HUES6 (cell line): ENCODE results near the gene P2RY11.

ENCODE experiments used
- H3K27ac ChIP-seq: 2 replicates; pipeline ENCODE4 v1.7.0; 2013; ENCODE audit warnings: low read depth, mild to moderate bottlenecking, low read length, inconsistent platforms
- H3K27me3 ChIP-seq: 2 replicates; pipeline ENCODE4 v1.6.1; 2013; ENCODE audit warnings: low read length; ENCODE audit not compliant: control insufficient read depth, insufficient read depth
- H3K36me3 ChIP-seq: 2 replicates; pipeline ENCODE4 v1.6.1; 2013; ENCODE audit warnings: low read length; ENCODE audit not compliant: control insufficient read depth, insufficient read depth
- H3K4me1 ChIP-seq: 2 replicates; pipeline ENCODE4 v1.6.1; 2013; ENCODE audit warnings: low read length; ENCODE audit not compliant: control insufficient read depth, insufficient read depth
- H3K4me3 ChIP-seq: 2 replicates; pipeline ENCODE4 v1.5.1; 2013; ENCODE audit warnings: low read depth, low read length
- H3K9ac ChIP-seq: one replicate; pipeline ENCODE4 v1.6.1; 2013; ENCODE audit warnings: mild to moderate bottlenecking, low read length
- H3K9me3 ChIP-seq: 2 replicates; pipeline ENCODE4 v1.6.1; 2013; ENCODE audit warnings: low read depth, low read length; ENCODE audit not compliant: control insufficient read depth, insufficient read depth

Gene P2RY11

DNA sequence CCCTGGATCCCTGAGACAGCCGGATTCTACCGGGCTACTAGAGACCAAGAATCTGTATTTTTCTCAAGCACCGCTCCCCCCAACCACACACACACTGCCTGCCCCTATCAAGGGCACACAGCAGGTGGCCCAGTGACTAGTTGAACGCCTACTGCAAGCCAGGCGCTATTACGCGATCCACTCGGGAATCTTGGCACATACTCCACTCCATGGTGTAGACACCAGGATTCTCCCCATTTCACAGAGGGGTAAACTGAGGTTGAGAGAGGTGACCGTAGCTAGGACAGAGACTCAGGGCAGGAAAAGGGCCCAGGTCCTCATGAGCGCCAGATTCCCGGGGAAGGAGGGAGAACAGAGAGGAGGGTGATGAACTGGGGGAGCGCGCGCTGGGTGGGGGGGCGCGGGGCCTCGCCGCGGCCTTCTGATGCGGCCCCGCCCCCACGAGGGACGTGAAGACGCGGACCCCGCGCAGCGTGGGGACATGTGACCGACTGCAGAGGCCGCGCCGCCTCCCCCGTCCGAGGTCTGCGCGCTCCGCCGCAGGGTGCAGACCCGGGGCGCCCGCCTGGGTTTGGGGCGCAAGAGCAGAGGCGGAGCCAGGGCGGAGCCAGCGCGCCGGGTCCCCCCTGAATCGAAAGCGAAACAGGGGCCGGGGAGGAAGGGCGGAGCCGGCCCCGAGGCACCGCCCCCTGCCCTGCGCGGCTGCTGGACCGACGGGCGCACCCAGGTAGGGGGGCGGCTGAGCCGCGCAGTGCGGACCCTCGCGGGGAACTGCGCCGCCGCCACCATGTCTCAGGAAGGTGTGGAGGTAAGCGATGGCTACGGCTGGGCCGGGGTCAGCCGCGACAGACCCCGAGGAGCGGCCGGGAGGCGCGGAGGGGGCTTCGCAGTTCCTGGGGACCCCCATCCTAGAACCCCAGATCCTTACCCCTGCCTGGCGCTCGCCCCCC is 25.6 kb upstream of the P2RY11 start, which contains the start of gene SHFL:
Gene SHFL (plus strand): TSS at position 677 of the 950 bp plus-strand sequence. CDS start 111 bp downstream, at position 788.
- no peaks in the 10 kb centered on the region for H3K9me3 ChIP-seq
- peak within 1 kb of the TSS; percentile 50 for H3K9ac ChIP-seq
- peaks cover 39% of the 10 kb centered on the region; the same call in 1 of the 2 replicates for H3K27me3 ChIP-seq
- no peak within 1 kb of the TSS for H3K27ac ChIP-seq
- H3K36me3 ChIP-seq, result peaks cover 3% of the 10 kb centered on the region; the same call in 1 of the 2 replicates
- peak within 1 kb of the TSS; percentile 94 for H3K4me3 ChIP-seq
- no peaks in the 10 kb centered on the region for H3K4me1 ChIP-seq

DNA sequence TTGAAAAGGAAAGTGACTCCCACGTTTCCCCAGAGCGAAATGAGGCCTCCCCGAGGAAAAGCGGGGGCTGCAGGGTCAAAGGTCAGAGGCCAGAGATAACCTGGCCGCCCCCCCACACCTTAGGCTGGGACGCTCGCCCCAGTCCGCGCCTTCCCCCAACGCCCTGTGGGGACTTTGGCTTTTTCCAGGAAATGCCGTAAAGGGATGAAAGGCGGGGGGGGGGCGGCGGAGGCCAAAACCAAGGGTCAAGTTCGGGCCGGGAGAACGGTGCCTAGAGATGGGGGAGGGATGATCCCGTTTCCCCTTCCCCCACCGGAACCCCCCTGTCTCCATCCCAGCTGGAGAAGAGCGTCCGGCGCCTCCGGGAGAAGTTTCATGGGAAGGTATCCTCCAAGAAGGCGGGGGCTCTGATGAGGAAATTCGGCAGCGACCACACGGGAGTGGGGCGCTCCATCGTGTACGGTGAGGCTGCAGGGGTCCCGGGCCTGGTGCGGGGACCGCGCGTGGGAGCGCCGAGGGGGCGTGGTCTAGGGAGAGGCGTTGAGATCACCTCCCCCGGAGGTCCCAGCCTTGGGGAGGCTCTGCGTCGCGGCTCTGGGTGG is 24.8 kb upstream of the P2RY11 start:
- peaks cover 3% of the 10 kb centered on the region; the same call in 1 of the 2 replicates for H3K36me3 ChIP-seq
- H3K27me3 ChIP-seq, result peaks cover 39% of the 10 kb centered on the region; the same call in 1 of the 2 replicates
- H3K9me3 ChIP-seq, result no peaks in the 10 kb centered on the region
- H3K4me3 ChIP-seq, result peak overlapping the region; percentile 94
- no peaks in the 10 kb centered on the region for H3K4me1 ChIP-seq
- peak overlapping the region; percentile 50 for H3K9ac ChIP-seq
- no peak overlapping the region for H3K27ac ChIP-seq

- Histone ChIP-seq H3K9me3 (no peaks in the 10 kb centered on the region), H3K9ac (no peak overlapping the region), H3K4me1 (no peaks in the 10 kb centered on the region), H3K4me3 (peak overlapping the region; percentile 94), H3K36me3 (peaks cover 6% of the 10 kb centered on the region; the same call in 1 of the 2 replicates), H3K27me3 (peaks cover 39% of the 10 kb centered on the region; the same call in 1 of the 2 replicates), H3K27ac (no peak overlapping the region)
These were observed 24.0 kb upstream of the P2RY11 start for GRCh38 chr19:10087296-10088061.

- Histone ChIP-seq H3K9me3 (no peaks in the 10 kb centered on the region), H3K27ac (no peak overlapping the region), H3K4me3 (no peak overlapping the region), H3K27me3 (peaks cover 29% of the 10 kb centered on the region; the same call in 1 of the 2 replicates), H3K9ac (no peak overlapping the region), H3K36me3 (peaks cover 7% of the 10 kb centered on the region; the same call in 1 of the 2 replicates), H3K4me1 (no peaks in the 10 kb centered on the region)
These were observed 22.4 kb upstream of the P2RY11 start for GRCh38 chr19:10088949-10089554.

DNA sequence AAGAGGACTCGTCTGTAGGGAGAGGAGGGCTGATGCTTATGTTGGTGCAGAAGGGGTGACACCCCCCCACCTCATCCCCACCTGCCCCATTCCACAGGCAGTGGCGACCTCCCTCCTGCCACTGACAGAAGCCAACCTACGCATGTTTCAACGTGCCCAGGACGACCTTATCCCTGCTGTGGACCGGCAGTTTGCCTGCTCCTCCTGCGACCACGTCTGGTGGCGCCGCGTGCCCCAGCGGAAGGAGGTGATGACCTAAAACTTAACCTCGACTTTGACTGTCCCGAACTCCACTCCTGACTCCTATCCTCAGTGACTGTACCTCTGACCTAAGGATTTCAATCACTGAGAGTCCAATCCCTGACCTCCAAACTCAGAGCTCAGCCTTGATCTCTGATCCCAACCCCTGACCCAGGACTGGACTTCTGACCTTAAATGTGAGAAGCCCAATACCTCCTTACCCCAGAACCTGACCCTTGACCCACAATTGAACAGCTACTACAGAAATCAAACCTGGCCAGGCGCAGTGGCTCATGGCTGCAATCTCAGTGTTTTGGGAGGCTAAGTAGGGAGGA is 21.6 kb upstream of the P2RY11 start:
- Histone ChIP-seq H3K4me3 (no peak overlapping the region), H3K4me1 (no peaks in the 10 kb centered on the region), H3K9me3 (no peaks in the 10 kb centered on the region), H3K27ac (no peak overlapping the region), H3K36me3 (peaks cover 7% of the 10 kb centered on the region; the same call in 1 of the 2 replicates), H3K27me3 (peaks cover 31% of the 10 kb centered on the region), H3K9ac (no peak overlapping the region)

DNA sequence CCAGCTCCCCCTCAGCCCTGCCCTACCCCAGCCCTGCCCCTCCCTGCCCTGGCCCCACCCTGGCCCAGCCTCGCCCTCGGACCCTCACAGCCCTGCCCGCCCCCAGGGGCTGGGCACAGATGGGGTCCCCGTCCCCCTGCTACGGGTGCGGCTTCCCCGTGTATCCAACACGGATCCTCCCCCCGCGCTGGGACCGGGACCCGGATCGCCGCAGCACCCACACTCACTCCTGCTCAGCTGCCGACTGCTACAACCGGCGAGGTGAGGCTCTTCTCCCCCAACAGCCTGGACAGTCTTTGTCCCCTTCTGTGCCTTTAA is 20.2 kb upstream of the P2RY11 start:
- Histone ChIP-seq H3K4me3 (no peak overlapping the region), H3K27ac (no peak overlapping the region)

GRCh38 chr19:10091895-10092641 is 19.4 kb upstream of the P2RY11 start:
- Histone ChIP-seq H3K9me3 (no peaks in the 10 kb centered on the region), H3K4me3 (no peak overlapping the region), H3K4me1 (peaks cover 4% of the 10 kb centered on the region; the same call in 1 of the 2 replicates), H3K9ac (no peak overlapping the region), H3K27me3 (peaks cover 30% of the 10 kb centered on the region), H3K27ac (no peak overlapping the region), H3K36me3 (peaks cover 7% of the 10 kb centered on the region; the same call in 1 of the 2 replicates)

More for the DNA sequence above, 20.2 kb upstream of the P2RY11 start:
- H3K27me3 ChIP-seq, result peaks cover 28% of the 10 kb centered on the region
- peaks cover 1% of the 10 kb centered on the region; the same call in 1 of the 2 replicates for H3K4me1 ChIP-seq
- peaks cover 7% of the 10 kb centered on the region; the same call in 1 of the 2 replicates for H3K36me3 ChIP-seq
- H3K9ac ChIP-seq, result no peak overlapping the region
- H3K9me3 ChIP-seq, result no peaks in the 10 kb centered on the region

DNA sequence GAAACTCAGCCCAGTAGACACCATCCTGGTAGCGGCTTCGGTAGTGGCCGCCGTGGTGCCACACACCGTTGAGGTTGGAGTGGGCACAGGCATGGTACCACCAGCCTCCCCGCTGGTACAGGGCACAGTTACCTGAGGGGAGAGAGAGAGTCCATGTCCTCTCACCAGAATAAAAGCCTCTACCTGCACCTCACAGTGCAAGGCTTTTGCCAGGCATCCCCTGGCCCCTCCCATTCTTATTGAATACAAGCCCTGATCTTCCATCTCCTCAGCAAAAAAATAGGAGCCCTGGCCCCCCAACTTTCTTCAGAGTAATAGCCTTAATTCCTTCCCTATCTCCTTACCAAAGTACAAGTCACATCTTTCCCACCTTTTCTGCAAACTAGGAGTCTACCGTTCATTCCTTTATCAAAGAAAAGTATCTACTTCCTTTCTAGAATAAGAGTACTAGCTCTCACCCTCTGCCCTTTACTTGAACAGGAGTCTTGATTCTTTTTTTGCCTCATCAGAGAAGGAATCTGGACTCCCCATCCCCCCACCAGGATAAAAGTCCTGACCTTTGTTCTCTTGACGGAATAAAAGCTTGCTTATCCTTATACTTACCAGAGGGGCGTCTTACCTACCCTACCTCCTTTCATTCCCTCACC is 18.7 kb upstream of the P2RY11 start:
- H3K4me3 ChIP-seq, result no peak overlapping the region
- H3K36me3 ChIP-seq, result peaks cover 7% of the 10 kb centered on the region; the same call in 1 of the 2 replicates
- H3K9me3 ChIP-seq, result no peaks in the 10 kb centered on the region
- H3K9ac ChIP-seq, result no peak overlapping the region
- H3K4me1 ChIP-seq, result peaks cover 4% of the 10 kb centered on the region; the same call in 1 of the 2 replicates
- no peak overlapping the region for H3K27ac ChIP-seq
- peaks cover 27% of the 10 kb centered on the region for H3K27me3 ChIP-seq

- no peak overlapping the region for H3K4me3 ChIP-seq
- H3K9me3 ChIP-seq, result no peaks in the 10 kb centered on the region
- H3K36me3 ChIP-seq, result peaks cover 7% of the 10 kb centered on the region; the same call in 1 of the 2 replicates
- peaks cover 4% of the 10 kb centered on the region; the same call in 1 of the 2 replicates for H3K4me1 ChIP-seq
- H3K27me3 ChIP-seq, result peaks cover 27% of the 10 kb centered on the region
- H3K27ac ChIP-seq, result no peak overlapping the region
- H3K9ac ChIP-seq, result no peak overlapping the region
These were observed 18.0 kb upstream of the P2RY11 start for GRCh38 chr19:10093295-10094186.
